Measurements from ENCODE around the gene ARHGAP42. TPM values are rescaled to one million over a fixed set of nuclear protein-coding genes. Genes with fewer than 3 reads are reported as not detected.

The ARHGAP42 gene
- total and polyA plus RNA-seq, 2 of the 4 experiments (the other 2 are of a cell fraction), result 2.9 to 7.3 TPM

DNA sequence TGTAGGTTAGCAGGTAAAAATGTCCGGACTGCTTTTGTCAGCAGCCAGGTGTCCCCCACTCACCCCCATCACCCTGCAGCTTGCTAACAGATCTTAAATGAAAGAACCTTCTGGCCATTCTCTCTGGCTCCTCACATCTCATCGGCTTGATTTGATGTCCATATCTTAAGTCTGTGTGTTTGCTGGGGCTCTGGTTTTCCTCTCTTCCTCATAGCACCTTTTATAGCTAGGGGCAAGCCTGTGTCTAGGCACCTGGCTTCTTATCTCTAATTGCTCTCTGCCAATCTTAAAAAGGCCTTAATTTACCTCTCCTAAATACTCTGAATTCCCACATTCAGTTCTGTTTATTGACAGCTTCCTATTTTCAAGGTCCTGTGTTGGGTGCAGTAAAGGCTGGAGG is 72.0 kb downstream of the ARHGAP42 start:
- no CpG with 5 or more reads among the region's 2 CpGs for WGBS, 2 experiments (ENCODE audit: extremely low coverage in 2 of 2, insufficient read length in 1 of 2)
- no peak overlapping the region for H2AK5ac ChIP-seq (ENCODE audit: low read depth, low read length)
- CTCF ChIA-PET, result no interaction called here
- no peak for TF ChIP-seq CHD1 (IDR thresholded peaks at IDR 0.05; ENCODE audit: low read depth, low read length)
- no peak for TF ChIP-seq RFX5 (IDR thresholded peaks at IDR 0.05; ENCODE audit: low read depth, low read length)
- TF ChIP-seq POLR2A (IDR thresholded peaks at IDR 0.05; ENCODE audit: low read depth, low read length), result no peak
- TF ChIP-seq, protein P1, sequence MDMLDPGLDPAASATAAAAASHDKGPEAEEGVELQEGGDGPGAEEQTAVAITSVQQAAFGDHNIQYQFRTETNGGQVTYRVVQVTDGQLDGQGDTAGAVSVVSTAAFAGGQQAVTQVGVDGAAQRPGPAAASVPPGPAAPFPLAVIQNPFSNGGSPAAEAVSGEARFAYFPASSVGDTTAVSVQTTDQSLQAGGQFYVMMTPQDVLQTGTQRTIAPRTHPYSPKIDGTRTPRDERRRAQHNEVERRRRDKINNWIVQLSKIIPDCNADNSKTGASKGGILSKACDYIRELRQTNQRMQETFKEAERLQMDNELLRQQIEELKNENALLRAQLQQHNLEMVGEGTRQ (IDR thresholded peaks at IDR 0.05; ENCODE audit: low read depth, low read length), result no peak
- TF ChIP-seq FOS (IDR thresholded peaks at IDR 0.05; ENCODE audit: low read depth, low read length), result no peak
- TF ChIP-seq MAZ (IDR thresholded peaks at IDR 0.05; ENCODE audit: borderline replicate concordance, low read depth, low read length), result no peak
- TF ChIP-seq NFE2L2 (IDR thresholded peaks at IDR 0.05; ENCODE audit: low read depth, low read length), result no peak
- no peak for TF ChIP-seq MXI1 (IDR thresholded peaks at IDR 0.05; ENCODE audit: borderline replicate concordance, low read depth, low read length)
- TF ChIP-seq, protein P2, sequence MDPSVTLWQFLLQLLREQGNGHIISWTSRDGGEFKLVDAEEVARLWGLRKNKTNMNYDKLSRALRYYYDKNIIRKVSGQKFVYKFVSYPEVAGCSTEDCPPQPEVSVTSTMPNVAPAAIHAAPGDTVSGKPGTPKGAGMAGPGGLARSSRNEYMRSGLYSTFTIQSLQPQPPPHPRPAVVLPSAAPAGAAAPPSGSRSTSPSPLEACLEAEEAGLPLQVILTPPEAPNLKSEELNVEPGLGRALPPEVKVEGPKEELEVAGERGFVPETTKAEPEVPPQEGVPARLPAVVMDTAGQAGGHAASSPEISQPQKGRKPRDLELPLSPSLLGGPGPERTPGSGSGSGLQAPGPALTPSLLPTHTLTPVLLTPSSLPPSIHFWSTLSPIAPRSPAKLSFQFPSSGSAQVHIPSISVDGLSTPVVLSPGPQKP (IDR thresholded peaks at IDR 0.05; ENCODE audit: borderline replicate concordance, low read depth, low read length), result no peak
- no peak for TF ChIP-seq SMC3 (IDR thresholded peaks at IDR 0.05; ENCODE audit: low read depth, low read length)
- TF ChIP-seq MAFK (IDR thresholded peaks at IDR 0.05; ENCODE audit: low read depth, low read length), result no peak
- TF ChIP-seq, protein P3, sequence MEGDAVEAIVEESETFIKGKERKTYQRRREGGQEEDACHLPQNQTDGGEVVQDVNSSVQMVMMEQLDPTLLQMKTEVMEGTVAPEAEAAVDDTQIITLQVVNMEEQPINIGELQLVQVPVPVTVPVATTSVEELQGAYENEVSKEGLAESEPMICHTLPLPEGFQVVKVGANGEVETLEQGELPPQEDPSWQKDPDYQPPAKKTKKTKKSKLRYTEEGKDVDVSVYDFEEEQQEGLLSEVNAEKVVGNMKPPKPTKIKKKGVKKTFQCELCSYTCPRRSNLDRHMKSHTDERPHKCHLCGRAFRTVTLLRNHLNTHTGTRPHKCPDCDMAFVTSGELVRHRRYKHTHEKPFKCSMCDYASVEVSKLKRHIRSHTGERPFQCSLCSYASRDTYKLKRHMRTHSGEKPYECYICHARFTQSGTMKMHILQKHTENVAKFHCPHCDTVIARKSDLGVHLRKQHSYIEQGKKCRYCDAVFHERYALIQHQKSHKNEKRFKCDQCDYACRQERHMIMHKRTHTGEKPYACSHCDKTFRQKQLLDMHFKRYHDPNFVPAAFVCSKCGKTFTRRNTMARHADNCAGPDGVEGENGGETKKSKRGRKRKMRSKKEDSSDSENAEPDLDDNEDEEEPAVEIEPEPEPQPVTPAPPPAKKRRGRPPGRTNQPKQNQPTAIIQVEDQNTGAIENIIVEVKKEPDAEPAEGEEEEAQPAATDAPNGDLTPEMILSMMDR (conservative IDR thresholded peaks at IDR 0.05; ENCODE audit: low read depth, low read length), result no peak
- no peak for TF ChIP-seq RAD21 (IDR thresholded peaks at IDR 0.05; ENCODE audit: low read length)
- no peak for TF ChIP-seq RCOR1 (IDR thresholded peaks at IDR 0.05; ENCODE audit: insufficient replicate concordance, low read length)
- TF ChIP-seq CEBPB (IDR thresholded peaks at IDR 0.05; ENCODE audit: low read depth, low read length), result no peak
- H3K18ac ChIP-seq (ENCODE audit: low read depth, low read length), result no peak overlapping the region
- H2BK120ac ChIP-seq (ENCODE audit: low read depth, low read length), result no peak overlapping the region
- in situ Hi-C loops (cut with MboI; ENCODE audit: low sequenced_read_pairs) (no loop called here), intact Hi-C loops (cut with micrococcal nuclease) (no loop called here), dilution Hi-C loops (cut with HindIII; ENCODE audit: low sequenced_read_pairs, unreplicated experiment) (no loop called here)
- no peak overlapping the region for H3K27ac ChIP-seq (ENCODE audit: insufficient read depth, low read length)
- H3K9ac ChIP-seq (ENCODE audit: low read depth, low read length), result no peak overlapping the region
- no peaks in the 10 kb centered on the region for H4K20me1 ChIP-seq (ENCODE audit: insufficient read depth, low read length)
- H3K4me3 ChIP-seq (ENCODE audit: insufficient read depth, low read depth, low read length), result no peak overlapping the region
- H3K23ac ChIP-seq (ENCODE audit: low read depth, low read length), result no peak overlapping the region
- H3K56ac ChIP-seq (ENCODE audit: extremely low read depth, insufficient read depth, low read length), result no peak overlapping the region
- BruUV-seq (replicated peaks), result no TSS peak
- H4K91ac ChIP-seq (ENCODE audit: insufficient read depth, low read depth, low read length), result no peak overlapping the region
- H3K79me1 ChIP-seq (ENCODE audit: low read depth in 1 of 2, low read length in 2 of 2), result peaks cover 0 to 13% of the 10 kb centered on the region in 2 experiments; a peak in 2 of 4 replicates
- no peaks in the 10 kb centered on the region for H3K4me1 ChIP-seq (ENCODE audit: control insufficient read depth, insufficient read depth, low read length)
- no peak overlapping the region for H4K8ac ChIP-seq (ENCODE audit: low read depth in 2 of 2, low read length in 2 of 2)
- H2AFZ ChIP-seq (replicated peaks; ENCODE audit: low read length, poor library complexity), result no peak overlapping the region
- H3K14ac ChIP-seq (replicated peaks; ENCODE audit: low read depth, low read length), result no peak overlapping the region
- no peak overlapping the region for H2BK15ac ChIP-seq (ENCODE audit: low read depth, low read length)
- H3K4me2 ChIP-seq (ENCODE audit: low read depth, low read length), result no peak overlapping the region
- H2BK5ac ChIP-seq (ENCODE audit: low read depth, low read length, poor library complexity, severe bottlenecking), result no peak overlapping the region
- no peak overlapping the region for H3K4ac ChIP-seq (ENCODE audit: low read depth, low read length)
- no peak overlapping the region for H2BK20ac ChIP-seq (ENCODE audit: low read depth, low read length)
- no peaks in the 10 kb centered on the region for H3K9me3 ChIP-seq (ENCODE audit: control insufficient read depth, insufficient read depth, low read length)
- H3K9me1 ChIP-seq (ENCODE audit: insufficient read depth, low read length), result no peaks in the 10 kb centered on the region
- POLR2A ChIA-PET (ENCODE audit: unreplicated experiment), result interaction anchor here (0.5 kb wide), 1 partner anchor 10 kb away, joined by 4 read pairs; no protein-coding TSS in a partner anchor
- ATAC-seq (ENCODE audit: low read depth) (no peak), DNase-seq (no peak)
- H4K5ac ChIP-seq (ENCODE audit: low read depth, low read length), result no peak overlapping the region
- no peak overlapping the region for H2AK9ac ChIP-seq (replicated peaks; ENCODE audit: low read depth, low read length, poor library complexity)
- H3K36me3 ChIP-seq (ENCODE audit: control insufficient read depth, insufficient read depth, low read length), result no peaks in the 10 kb centered on the region
- H3K27me3 ChIP-seq (ENCODE audit: control insufficient read depth, insufficient read depth, low read length), result no peaks in the 10 kb centered on the region

Data from IMR-90 (cell line).